GM12873 (cell line): Measurements from ENCODE around the gene RRN3.

Experiments
- CTCF ChIP-seq: IDR thresholded peaks from 2 replicates; pipeline ENCODE4 v1.5.1; 2012; ENCODE audit warnings: low read depth, mild to moderate bottlenecking, moderate library complexity, low read length, control low read depth; ENCODE audit not compliant: insufficient read depth; ENCODE audit errors: missing control alignments

Gene RRN3

GRCh38 chr16:15046692-15047376 is 47.2 kb downstream of the RRN3 start:
- TF ChIP-seq CTCF, result peak; percentile 8

DNA sequence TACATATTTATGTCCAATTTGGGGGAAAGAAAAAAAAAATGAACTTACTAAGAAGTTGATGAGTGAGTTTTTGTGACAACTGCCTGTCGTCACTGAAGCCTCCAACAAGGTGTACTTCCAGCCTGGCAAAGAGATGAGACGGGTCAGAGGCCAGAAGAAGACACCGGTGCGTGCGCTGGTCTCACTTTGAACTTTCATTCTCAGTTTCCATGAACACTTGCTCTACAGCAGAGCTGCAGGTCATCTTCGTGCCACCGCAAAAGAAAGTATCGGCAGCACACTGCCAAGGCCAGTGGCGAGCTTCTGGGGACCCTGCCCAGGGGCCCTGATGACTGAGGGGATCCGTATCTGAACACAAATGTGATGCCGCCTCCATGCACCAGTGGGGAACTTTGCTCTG is 49.8 kb downstream of the RRN3 start:
- no peak for TF ChIP-seq CTCF

- no peak for TF ChIP-seq CTCF
Measured at GRCh38 chr16:15043344-15043743, 50.7 kb downstream of the RRN3 start.

- no peak for TF ChIP-seq CTCF
Measured at GRCh38 chr16:15041271-15042004, 52.6 kb downstream of the RRN3 start.

- no peak for TF ChIP-seq CTCF
Measured at GRCh38 chr16:15038689-15039088, 55.4 kb downstream of the RRN3 start.

DNA sequence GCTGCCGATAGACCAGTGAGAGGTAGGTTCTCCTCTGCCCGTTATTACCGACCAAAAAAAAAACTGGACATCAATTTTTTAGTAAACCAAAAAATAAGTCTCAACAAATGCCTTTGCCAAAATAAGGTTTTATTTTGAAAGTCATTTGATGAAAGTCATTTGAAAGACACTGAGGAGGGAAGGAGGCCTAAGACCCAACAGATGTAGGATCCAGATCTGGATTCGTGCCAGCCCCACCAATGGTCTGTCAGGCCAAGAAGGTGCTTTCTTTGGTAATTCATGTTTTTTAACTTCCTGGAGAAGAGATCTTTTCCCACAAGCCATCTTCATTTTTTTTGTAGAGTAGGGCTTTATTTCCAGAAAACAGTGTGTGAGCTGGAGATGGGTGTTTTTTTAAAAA is 56.3 kb downstream of the RRN3 start:
- TF ChIP-seq CTCF, result no peak

DNA sequence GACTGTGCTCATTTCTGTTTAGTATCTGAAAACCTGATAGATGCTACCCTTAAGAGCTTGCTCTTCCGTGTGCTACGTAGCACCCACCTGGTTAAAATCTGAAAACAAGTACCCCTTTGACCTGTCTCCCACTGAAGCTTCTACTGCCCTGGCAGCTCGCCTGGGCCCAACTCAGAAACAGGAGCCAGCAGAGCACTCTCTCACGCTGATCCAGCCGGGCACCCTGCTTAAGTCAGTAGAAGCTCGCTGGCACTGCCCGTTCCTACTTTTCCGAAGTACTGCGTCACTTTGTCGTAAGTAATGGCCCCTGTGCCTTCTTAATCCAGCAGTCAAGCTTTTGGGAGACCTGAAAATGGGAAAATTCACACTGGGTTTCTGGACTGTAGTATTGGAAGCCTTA is 57.1 kb downstream of the RRN3 start:
- no peak for TF ChIP-seq CTCF
